ENCODE results near the gene SRSF9. TPM values are rescaled to one million over a fixed set of nuclear protein-coding genes. Genes with fewer than 3 reads are reported as not detected.
A peak's percentile ranks its signal among the peaks of the same experiment; 100 is the strongest.

Gene SRSF9
- total RNA-seq, 1 donor from 2014 or later = 34.4 TPM

GRCh38 chr12:120421701-120422100 is 47.8 kb downstream of the SRSF9 start:
- H3K27ac ChIP-seq (replicated peaks) = no peak overlapping the region
- H3K36me3 ChIP-seq = no peaks in the 10 kb centered on the region
- intact Hi-C loops (cut with micrococcal nuclease) = no loop called here
- no peaks in the 10 kb centered on the region for H3K4me1 ChIP-seq
- no peaks in the 10 kb centered on the region for H3K27me3 ChIP-seq (ENCODE audit: low read depth)
- no peak for DNase-seq
- H3K4me3 ChIP-seq = no peak overlapping the region
- H3K9me3 ChIP-seq (replicated peaks) = no peaks in the 10 kb centered on the region
- TF ChIP-seq, protein P1, sequence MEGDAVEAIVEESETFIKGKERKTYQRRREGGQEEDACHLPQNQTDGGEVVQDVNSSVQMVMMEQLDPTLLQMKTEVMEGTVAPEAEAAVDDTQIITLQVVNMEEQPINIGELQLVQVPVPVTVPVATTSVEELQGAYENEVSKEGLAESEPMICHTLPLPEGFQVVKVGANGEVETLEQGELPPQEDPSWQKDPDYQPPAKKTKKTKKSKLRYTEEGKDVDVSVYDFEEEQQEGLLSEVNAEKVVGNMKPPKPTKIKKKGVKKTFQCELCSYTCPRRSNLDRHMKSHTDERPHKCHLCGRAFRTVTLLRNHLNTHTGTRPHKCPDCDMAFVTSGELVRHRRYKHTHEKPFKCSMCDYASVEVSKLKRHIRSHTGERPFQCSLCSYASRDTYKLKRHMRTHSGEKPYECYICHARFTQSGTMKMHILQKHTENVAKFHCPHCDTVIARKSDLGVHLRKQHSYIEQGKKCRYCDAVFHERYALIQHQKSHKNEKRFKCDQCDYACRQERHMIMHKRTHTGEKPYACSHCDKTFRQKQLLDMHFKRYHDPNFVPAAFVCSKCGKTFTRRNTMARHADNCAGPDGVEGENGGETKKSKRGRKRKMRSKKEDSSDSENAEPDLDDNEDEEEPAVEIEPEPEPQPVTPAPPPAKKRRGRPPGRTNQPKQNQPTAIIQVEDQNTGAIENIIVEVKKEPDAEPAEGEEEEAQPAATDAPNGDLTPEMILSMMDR (IDR thresholded peaks at IDR 0.05; ENCODE audit: borderline replicate concordance) = no peak

GRCh38 chr12:120417917-120418580 is 51.5 kb downstream of the SRSF9 start:
- TF ChIP-seq, protein P1 (IDR thresholded peaks at IDR 0.05; ENCODE audit: borderline replicate concordance) = no peak
- no peak for DNase-seq
- intact Hi-C loops (cut with micrococcal nuclease) = no loop called here

DNA sequence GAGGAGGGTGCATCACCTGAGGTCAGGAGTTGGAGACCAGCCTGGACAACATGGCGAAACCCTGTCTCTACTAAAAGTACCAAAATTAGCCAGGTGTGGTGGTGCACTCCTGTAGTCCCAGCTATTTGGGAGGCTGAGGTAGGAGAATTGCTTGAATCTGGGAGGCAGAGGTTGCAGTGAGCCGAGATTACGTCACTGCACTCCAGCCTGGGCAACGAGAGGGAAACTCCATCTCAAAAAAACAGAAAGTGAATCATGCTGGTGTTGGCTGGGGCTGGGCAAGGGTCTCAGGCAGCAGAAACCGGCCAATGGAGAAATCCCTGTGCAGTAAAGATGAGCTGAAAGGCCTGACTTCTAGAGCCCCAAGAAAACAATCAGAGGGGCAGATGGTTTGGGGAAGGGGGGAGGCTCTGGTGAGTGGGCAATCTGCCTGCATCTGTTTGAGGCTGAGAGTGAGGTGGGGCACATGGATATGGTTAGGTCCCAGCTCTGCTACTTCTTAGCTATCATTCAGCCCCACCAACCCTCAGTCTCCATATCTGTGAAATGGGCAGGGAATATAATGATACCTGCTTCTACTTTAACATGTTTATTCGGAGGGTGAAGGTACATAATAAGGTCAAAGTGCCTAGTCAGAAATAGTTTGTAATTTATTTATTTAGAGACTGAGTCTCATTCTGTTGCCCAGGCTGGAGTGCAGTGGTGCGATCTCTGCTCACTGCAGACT is 52.9 kb downstream of the SRSF9 start:
- Histone ChIP-seq H3K9me3 (replicated peaks) (no peaks in the 10 kb centered on the region), H3K4me1 (peaks cover 9% of the 10 kb centered on the region), H3K27ac (replicated peaks) (no peak overlapping the region), H3K27me3 (ENCODE audit: low read depth) (peaks cover 3% of the 10 kb centered on the region), H3K36me3 (no peaks in the 10 kb centered on the region), H3K4me3 (no peak overlapping the region)
- no peak for DNase-seq
- TF ChIP-seq, protein P1 (IDR thresholded peaks at IDR 0.05; ENCODE audit: borderline replicate concordance) = no peak
- intact Hi-C loops (cut with micrococcal nuclease) = no loop called here

More at GRCh38 chr12:120417917-120418580, 51.5 kb downstream of the SRSF9 start:
- H3K4me1 ChIP-seq = peaks cover 9% of the 10 kb centered on the region
- H3K27ac ChIP-seq (replicated peaks) = no peak overlapping the region
- peaks cover 3% of the 10 kb centered on the region for H3K27me3 ChIP-seq (ENCODE audit: low read depth)
- no peaks in the 10 kb centered on the region for H3K9me3 ChIP-seq (replicated peaks)
- H3K4me3 ChIP-seq = no peak overlapping the region
- no peaks in the 10 kb centered on the region for H3K36me3 ChIP-seq

- H3K27ac ChIP-seq (replicated peaks) = peak overlapping the region; percentile 80
- peaks cover 3% of the 10 kb centered on the region for H3K27me3 ChIP-seq (ENCODE audit: low read depth)
- DNase-seq = no peak
- H3K9me3 ChIP-seq (replicated peaks) = no peaks in the 10 kb centered on the region
- peaks cover 9% of the 10 kb centered on the region for H3K4me1 ChIP-seq
- H3K4me3 ChIP-seq = no peak overlapping the region
- intact Hi-C loops (cut with micrococcal nuclease) = no loop called here
- TF ChIP-seq, protein P1 (IDR thresholded peaks at IDR 0.05; ENCODE audit: borderline replicate concordance) = no peak
- H3K36me3 ChIP-seq = no peaks in the 10 kb centered on the region
These were observed 55.5 kb downstream of the SRSF9 start for GRCh38 chr12:120413901-120414695.

DNA sequence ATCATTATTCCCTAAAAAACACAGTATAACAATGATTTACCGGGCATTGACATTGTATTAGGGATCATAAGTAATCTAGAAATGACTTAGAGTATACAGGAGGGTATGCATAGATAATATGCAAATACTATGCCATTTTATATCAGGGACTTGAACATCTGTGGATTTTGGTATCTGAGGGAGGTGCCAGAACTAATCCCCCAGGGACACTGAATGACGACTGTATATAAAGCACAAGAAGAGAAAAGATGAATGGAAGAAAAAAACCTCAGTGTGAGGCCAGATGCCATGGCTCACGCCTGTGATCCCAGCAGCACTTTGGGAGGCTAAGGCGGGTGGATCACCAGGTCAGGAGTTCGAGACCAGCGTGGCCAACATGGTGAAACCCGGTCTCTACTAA is 57.1 kb downstream of the SRSF9 start:
- no peak overlapping the region for H3K27ac ChIP-seq (replicated peaks)
- H3K4me3 ChIP-seq = no peak overlapping the region
- peaks cover 9% of the 10 kb centered on the region for H3K4me1 ChIP-seq
- intact Hi-C loops (cut with micrococcal nuclease) = no loop called here
- no peaks in the 10 kb centered on the region for H3K36me3 ChIP-seq
- DNase-seq = no peak
- H3K9me3 ChIP-seq (replicated peaks) = no peaks in the 10 kb centered on the region
- TF ChIP-seq, protein P1 (IDR thresholded peaks at IDR 0.05; ENCODE audit: borderline replicate concordance) = no peak
- H3K27me3 ChIP-seq (ENCODE audit: low read depth) = peaks cover 3% of the 10 kb centered on the region
